Fibroblast of skin of right biceps (primary cell): ENCODE data around the gene ZDHHC12.
"Not testable (repeated sequence)": the region's sequence is repeated elsewhere in the genome, so short reads cannot be mapped to it uniquely, and the experiment has no call there.

Experiments used
- DNase-seq: peaks from one replicate; pipeline ENCODE4 v3.0.0-alpha.2; 2013

ZDHHC12 gene

GRCh38 chr9:128706671-128707381 is 17.1 kb downstream of the ZDHHC12 start:
- DNase-seq = no peak

DNA sequence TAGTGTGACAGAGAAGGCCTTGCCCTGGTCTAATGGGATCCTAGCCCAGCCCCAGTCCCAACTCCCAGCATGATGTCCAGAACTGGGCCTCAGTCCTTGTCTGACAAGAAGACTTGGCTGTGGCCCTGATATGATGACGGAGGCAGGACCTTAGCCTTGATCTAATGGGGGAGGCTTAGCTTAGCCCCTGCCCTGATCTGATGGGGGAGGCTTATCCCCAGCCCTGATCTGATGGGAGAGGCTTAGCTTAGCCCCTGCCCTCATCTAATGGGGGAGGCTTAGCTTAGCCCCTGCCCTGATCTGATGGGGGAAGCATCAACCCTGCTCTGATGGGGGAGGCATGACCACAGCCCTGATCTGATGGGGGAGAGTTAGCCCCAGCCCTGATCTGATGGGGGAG is 17.9 kb downstream of the ZDHHC12 start:
- no peak for DNase-seq

- DNase-seq = no peak
These were observed 18.6 kb downstream of the ZDHHC12 start for GRCh38 chr9:128705051-128705965.

GRCh38 chr9:128704356-128704670 is 19.6 kb downstream of the ZDHHC12 start:
- DNase-seq = no peak

- no peak for DNase-seq
These were observed 20.1 kb downstream of the ZDHHC12 start for GRCh38 chr9:128703616-128704355.

GRCh38 chr9:128702949-128703615 is 20.8 kb downstream of the ZDHHC12 start:
- peak; percentile 48 for DNase-seq

GRCh38 chr9:128702445-128702948 is 21.4 kb downstream of the ZDHHC12 start, which contains the start of gene PKN3:
TSS of gene PKN3 (plus strand) at chr9:128702503. CDS start at chr9:128702916, 413 bp downstream.
- peak; percentile 80 for DNase-seq

- DNase-seq = no peak
These were observed 22.6 kb downstream of the ZDHHC12 start for GRCh38 chr9:128701227-128701854.

DNA sequence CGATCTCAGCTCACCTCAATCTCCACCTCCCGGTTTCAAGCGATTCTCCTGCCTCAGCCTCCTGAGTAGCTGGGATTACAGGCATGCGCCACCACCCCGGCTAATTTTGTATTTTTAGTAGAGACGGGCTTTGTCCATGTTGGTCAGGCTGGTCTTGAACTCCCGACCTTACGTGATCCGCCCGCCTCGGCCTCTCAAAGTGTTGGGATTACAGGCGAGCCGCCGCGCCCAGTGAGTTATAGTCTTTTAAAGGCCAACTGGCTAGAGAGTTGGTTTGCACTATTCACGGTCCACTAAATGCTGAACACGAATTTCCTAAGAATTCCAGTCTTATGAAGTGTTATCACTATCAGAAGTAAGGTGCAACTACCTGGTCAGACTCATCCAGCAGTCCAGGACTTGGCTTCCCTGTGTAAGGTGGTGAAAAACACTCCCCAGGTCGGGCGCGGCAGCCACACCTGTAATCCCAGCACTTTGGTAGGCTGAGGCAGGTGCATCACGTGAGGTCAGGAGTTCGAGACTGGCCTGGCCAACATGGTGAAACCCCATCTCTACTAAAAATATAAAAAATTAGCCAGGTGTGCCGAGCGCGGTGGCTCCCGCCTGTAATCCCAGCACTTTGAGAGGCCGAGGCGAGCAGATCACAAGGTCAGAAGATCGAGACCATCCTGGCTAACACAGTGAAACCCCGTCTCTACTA is 24.7 kb downstream of the ZDHHC12 start:
- not testable (repeated sequence) for DNase-seq

DNA sequence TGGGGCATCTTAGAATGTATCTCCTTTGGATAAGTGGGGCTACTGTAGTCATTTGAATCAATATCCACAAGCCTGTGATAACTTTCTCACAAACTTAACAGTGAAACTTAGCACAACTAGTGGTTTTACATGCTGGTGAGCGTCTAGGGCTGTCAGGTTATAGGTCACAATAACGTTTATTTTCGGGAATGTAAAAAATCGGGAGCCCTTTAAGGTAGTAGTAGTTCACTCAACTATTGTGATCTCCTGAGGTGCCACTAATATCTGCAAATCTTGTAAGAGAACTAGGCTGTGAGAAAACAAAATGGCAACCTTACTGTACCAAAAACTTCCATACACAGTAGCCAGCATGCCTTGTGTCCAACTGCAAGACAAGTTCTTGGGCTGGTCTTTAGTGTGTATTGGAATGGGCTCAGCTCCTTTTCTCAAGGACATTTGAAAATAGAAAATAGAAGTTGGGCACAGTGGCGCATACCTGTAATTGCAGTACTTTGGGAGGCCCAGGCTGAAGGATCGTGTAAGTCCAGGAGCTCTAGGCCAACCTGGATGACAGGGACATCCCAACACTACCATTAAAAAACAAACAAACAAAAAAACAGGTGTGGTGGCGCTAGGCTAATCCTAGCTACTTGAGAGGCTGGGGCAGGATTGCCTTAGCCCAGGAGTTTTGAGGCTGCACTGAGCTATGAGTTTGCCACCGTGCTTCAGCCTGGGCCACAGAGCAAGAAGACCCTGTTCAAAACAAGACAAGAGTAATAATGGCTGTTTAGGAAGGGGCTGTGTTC is 26.8 kb downstream of the ZDHHC12 start:
- DNase-seq = no peak

DNA sequence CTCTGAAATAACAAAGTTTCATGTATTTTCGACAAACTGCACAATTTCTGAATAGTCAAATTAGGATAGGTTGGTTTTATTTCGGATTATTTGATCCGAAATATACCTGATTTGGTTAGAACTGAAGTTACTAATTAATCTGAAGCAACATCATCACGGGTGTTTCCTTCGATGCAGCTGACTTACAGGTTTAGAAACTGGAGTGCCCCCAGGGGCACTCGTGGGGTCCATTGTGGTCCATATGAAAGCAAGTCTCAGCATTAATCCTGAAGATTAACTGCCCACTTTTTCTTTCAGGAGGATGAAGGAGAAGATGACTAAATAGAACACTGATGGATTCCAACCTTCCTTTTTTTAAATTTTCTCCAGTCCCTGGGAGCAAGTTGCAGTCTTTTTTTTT is 29.6 kb downstream of the ZDHHC12 start:
- DNase-seq = no peak

DNA sequence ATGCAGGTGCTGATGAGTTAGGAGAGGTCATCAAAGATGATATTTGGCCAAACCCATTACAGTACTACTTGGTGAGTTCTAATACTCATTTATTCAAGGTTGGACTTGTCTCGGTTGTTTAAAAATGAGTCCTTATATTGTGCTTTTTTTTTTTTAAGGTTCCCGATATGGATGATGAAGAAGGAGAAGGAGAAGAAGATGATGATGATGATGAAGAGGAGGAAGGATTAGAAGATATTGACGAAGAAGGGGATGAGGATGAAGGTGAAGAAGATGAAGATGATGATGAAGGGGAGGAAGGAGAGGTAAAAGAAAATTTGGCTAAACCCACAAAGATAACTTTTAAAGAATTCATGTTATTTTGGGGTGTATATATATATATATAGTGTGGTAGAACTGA is 30.2 kb downstream of the ZDHHC12 start:
- DNase-seq = not testable (repeated sequence)

DNA sequence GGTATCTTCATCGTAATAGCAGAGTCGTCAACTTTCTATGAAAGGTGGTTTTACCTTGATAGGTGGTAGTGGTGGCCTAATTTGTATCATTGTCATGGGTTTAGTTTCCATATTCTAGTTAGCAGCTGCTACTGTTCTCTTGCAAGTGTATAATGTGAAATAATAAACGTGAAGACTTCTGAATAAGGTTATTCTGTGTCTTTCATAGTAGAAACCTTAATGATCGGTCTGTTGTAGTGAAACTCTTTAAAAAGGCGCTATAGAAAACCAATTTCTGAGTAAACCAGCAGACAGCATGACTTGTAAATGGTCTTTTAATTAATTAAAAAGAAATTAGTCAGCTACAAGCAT is 33.3 kb downstream of the ZDHHC12 start:
- DNase-seq = no peak

- peak; percentile 69 for DNase-seq
These were observed 33.9 kb downstream of the ZDHHC12 start for GRCh38 chr9:128689820-128690683.

DNA sequence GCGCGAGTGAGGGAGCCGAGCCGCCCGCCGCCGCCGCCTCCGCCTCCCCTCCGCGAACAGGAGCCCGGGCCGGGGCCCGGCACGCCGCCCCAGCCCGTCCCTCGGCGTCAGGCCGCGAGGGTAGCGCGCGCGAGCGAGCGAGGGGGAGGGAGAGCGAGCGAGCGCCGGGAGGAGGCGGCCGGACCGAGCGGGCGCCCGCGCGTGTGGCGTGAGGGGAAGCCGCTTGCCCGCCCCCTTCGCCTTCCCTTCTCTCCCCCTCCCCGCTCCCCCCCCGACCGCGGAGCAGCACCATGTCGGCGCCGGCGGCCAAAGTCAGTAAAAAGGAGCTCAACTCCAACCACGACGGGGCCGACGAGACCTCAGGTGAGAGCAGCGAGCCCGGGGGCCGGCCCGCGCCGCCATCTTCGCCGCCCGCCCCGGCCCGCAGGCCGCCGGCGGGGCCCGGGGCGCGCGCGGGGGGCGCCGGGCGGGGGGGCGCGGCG is 34.6 kb downstream of the ZDHHC12 start:
- no peak for DNase-seq

DNA sequence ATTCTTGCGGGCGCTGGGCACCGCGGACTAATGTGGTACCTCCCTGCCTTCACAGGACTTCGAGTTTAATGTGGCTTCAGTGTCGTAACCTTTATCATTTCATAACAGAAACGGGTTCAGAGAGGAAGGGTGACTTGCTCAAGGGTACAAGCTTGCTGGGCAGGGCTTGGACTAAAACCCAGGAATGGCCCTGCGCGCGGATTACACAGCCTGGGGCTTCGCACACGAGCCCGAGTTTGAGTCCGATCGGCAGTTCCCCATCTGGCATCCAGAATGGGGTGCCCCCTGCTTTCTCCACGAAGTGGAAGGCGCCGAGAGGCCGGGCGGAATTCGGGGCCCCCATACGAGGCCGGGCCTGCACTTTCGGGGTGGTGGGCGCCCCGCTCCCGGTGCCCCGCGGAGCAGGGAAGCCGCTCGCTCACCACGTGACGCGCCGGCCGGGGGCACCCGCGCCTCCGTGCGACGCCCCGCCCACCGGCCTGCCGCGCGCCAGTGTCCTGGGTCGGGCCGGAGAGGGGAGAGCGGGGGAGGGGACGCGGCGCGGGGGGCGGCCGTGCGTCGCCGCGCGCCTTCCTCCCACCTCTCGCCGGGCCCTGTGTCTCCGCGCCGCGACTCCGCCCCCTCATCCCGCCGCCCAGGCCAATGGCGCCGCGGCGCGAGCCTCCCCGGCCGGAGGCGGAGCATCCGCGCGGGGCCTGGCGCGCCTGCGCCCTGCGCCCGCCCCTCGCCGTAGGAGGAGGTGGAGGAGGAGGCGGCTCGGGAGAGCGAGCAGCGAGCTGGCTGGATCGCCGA is 35.2 kb downstream of the ZDHHC12 start, which contains the start of gene SET:
TSS of gene SET (plus strand) at position 722 of the 792 bp plus-strand sequence. CDS start 361 bp downstream, outside the sequence.
- peak; percentile 96 for DNase-seq

DNA sequence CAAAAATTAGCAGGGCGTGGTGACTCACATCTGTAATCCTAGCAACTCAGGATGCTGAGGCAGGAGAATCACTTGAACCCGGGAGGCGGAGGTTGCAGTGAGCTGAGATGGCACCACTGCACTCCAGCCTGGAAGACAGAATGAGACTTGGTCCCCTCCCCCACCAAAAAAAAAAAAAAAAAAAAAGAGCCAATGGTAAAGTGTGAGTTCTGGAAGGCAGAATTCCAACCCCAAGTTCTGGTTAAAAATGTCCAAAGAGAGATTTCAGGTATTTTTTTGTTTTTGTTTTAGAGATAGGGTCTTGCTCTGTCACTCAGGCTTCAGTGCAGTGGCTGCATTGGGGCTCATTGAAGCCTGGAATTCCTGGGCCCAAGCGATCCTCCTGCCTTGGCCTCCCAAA is 36.5 kb downstream of the ZDHHC12 start:
- no peak for DNase-seq
